ENCODE data around the gene XDH.

The XDH gene

GRCh38 chr2:31327505-31327904 is 87.0 kb downstream of the XDH start:
- DNase-seq: no peak

GRCh38 chr2:31324016-31324633 is 90.4 kb downstream of the XDH start:
- no peak for DNase-seq

- DNase-seq: no peak
These were observed 92.2 kb downstream of the XDH start for GRCh38 chr2:31322371-31322770.

GRCh38 chr2:31319406-31320175 is 95.0 kb downstream of the XDH start:
- DNase-seq: no peak

GRCh38 chr2:31318361-31319336 is 95.9 kb downstream of the XDH start:
- DNase-seq: peak; percentile 47

DNA sequence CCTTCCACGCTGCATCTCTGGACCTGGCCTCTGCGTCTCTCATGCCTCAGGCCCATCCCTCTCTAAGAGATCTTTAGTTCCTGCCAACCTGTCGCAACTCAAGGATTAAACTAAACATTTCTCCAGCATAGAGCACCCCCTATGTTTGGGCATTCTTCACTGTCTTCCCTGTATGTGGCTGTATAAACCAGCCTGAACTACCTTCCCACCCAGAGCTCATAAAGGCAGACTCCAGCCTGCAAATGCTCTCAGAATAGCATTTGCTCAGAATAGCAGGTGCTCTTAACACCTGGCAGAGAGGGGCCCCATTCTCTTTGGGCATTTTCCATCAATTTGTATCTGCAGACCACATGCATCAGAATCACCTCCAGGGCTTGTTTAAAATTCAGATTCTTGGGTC is 97.1 kb downstream of the XDH start:
- DNase-seq: peak; percentile 17

DNA sequence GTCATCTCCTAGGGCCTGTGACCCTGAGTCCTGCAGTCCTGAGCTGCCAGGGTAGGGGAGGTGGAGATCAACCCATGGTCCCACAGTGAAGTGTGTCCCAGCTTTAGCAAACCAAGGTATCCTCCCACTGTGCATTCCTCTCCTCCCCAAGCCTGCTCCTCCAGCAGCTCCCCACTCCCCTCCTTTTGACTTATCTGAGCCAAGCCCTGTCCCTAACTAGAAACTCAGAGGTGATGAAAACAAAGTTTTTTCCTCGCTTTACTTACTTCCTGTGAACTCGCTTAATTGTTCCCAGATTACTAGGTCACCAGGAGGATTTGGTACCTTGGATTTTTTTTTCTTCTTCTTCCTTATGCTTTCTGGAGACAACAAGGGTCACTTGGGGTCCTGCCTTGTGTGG is 99.8 kb downstream of the XDH start:
- DNase-seq: peak; percentile 22

- peak; percentile 0 for DNase-seq
These were observed 101.6 kb downstream of the XDH start for GRCh38 chr2:31312898-31313297.

DNA sequence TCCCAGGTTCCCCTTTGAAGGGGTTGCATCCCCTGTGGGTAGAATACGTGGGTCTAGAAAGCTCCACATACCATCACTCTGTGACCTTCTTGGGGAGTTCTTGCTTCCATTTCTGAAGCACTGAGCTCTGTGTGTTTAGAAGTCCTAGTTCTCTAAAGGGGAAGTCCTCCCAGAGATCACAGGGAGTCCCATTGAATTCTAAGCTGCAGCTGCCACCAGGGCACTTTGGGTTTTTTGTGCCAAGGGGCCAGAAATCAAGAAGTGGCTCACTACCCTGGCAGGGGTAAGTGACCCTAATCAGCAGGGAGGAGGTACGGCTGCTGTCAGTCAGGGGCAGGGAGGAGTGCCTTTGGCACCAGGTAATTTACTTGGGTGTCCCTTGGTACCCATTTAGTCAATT is 109.7 kb downstream of the XDH start:
- DNase-seq: peak; percentile 30

- DNase-seq: peak; percentile 69
These were observed 111.5 kb downstream of the XDH start for GRCh38 chr2:31302940-31303563.

- DNase-seq: no peak
These were observed 114.2 kb downstream of the XDH start for GRCh38 chr2:31300309-31300708.

DNA sequence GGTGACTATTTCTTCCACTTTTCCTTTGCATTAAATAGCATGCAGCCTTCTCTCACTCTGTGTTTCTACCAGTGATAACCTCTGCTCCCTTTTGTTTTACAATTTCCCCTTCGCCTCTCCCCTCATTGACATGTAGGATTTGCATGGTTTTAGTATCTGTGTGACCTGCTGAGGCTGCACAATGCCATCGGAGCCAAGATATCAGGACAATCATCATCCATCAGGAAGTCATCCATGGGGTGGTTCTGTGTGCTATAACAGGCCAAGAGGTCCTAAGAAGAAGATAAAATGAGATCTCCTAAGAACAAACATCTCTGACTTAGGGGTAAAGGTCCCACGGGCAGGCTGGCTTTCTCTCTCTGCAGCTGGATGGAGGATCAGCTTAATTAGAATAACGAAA is 115.0 kb downstream of the XDH start:
- no peak for DNase-seq

DNA sequence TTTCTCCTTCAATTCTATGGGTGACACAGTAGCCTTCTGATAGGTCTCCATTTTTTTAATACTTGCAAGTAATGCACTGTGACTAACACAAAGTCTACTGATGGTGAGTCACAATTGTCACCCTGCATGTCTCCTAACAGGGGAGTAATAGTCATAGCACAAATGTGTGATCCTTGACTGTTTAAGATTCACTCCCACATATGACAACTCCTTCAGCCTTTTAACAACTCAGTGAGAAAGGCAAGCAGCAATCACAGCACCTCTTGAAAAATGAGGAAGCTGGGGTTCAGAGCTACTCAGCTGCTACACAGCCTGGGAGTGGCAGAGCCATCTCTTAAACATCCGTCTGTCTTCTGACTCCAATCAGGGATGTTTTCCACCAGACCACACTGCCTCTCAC is 116.8 kb downstream of the XDH start:
- peak; percentile 42 for DNase-seq

- DNase-seq: peak; percentile 47
These were observed 117.8 kb downstream of the XDH start for GRCh38 chr2:31296641-31297287.

GRCh38 chr2:31294196-31294595 is 120.3 kb downstream of the XDH start:
- DNase-seq: peak; percentile 43

DNA sequence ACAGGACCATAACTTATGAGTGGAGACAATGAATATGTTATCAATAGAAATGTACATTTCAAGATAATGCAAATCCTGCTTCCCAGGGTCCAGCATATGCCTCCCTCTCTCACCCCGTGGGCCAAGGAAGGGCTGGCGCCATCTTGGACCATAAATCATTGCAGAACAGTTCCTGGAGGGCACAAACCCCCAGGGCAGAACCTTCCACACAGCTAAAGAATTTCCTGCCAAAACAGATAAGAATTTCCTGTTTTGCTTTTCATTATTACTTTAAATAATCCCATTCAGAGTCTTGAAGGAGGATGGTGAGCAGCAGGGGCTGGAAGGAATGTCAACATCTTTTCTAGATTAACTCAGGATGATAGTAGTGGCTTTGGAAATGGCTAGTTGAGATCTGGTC is 126.9 kb downstream of the XDH start:
- DNase-seq: peak; percentile 52

DNA sequence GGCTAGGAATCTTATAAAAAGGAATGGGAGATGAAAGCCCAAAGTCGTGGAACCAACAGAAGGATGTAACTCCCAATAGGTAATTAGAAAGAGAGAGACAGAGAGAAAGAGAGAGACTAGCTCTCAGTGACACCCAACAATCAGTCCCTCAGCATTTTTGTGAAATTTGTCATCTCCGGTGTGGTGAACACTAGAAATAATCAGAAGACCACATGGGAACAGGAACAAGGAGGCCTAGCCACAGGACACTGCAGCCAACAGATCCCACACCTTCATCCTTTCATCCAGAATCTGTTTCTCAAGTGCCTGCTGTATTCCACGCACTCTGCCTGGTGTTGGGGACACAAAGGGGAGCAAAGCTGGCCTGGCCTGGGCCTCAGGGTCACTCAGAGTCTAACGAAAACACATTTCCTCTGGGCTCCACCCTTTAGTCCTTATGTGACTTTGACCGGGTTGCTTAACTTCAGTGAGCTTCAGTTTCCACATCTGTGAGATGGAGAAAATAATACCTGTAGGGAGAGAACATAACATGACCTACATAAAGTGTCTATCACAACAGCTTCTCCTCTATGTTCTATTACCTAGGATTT is 127.5 kb downstream of the XDH start:
- DNase-seq: peak; percentile 52

DNA sequence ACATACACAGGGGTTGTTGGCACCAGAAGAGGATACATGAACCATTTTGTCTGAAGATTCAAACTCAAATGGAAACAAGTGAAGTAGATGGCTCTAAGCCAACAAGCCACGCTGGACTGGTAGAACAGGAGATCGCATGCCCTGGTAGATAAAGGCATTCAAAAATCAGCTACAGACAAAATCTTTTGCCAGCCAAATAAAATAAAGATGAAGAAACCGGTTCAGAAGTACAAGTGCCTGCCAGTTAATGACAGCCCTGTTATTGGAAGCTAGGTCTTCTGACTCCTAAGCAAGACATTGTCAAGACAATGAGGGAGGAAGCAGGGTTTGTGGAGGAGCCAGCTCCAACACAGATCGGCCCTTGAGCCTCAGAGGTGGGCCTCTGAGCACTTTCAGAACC is 128.3 kb downstream of the XDH start:
- DNase-seq: peak; percentile 12
